22Rv1 (cell line): Measurements from ENCODE around the gene TAT.

Source experiments
- ZFX ChIP-seq: fragments of 450-650 bp; IDR thresholded peaks from 2 replicates; pipeline ENCODE4 v1.6.1; 2017; ENCODE audit warnings: antibody characterized with exemption, borderline replicate concordance
- TF ChIP-seq, protein P1 (sequence below): fragments of 450-650 bp; IDR thresholded peaks from 2 replicates; pipeline ENCODE4 v1.5.1; 2017; ENCODE audit warnings: mild to moderate bottlenecking

DNA sequence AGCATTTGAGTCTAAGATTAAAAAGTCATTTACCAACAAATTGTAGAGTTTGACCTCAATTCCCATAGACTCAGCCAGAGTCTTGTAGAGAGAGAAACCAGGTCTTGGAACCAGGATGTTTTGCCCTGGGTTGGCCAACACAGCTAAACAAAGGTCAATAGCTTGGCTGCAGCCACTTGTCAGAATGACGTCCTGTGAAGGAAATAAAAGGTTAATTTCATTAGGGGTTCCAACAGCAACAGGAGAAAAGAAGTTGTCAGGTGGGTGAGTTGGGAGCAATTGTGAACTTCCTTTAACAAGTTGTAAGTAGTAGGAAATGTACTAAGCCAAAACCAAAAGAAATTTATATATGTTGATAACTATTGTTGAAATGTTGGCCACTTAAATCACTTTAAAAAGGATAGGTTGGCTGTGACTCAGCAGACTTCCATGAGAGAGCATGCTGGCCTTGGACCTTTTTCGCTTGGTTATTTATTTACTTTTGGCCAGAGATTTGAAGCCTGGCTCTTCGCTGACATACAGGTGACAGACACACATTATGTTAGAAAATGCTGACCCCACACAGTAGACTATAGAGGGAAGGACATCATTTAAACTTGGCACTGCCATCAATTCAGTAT lies 4.3 kb downstream of the TAT start:
- TF ChIP-seq, protein P1, sequence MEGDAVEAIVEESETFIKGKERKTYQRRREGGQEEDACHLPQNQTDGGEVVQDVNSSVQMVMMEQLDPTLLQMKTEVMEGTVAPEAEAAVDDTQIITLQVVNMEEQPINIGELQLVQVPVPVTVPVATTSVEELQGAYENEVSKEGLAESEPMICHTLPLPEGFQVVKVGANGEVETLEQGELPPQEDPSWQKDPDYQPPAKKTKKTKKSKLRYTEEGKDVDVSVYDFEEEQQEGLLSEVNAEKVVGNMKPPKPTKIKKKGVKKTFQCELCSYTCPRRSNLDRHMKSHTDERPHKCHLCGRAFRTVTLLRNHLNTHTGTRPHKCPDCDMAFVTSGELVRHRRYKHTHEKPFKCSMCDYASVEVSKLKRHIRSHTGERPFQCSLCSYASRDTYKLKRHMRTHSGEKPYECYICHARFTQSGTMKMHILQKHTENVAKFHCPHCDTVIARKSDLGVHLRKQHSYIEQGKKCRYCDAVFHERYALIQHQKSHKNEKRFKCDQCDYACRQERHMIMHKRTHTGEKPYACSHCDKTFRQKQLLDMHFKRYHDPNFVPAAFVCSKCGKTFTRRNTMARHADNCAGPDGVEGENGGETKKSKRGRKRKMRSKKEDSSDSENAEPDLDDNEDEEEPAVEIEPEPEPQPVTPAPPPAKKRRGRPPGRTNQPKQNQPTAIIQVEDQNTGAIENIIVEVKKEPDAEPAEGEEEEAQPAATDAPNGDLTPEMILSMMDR, result no peak
- TF ChIP-seq ZFX, result no peak
